K562 (cell line): ENCODE measurements around the gene CLCN1. TPM values are rescaled to one million over a fixed set of nuclear protein-coding genes. Genes with fewer than 3 reads are reported as not detected.

ENCODE experiments used
- ARID1B ChIP-seq: fragments of 450-650 bp; IDR thresholded peaks from 2 replicates; pipeline ENCODE4 v1.6.1; 2016; ENCODE audit warnings: antibody characterized with exemption, mild to moderate bottlenecking, inconsistent platforms
- ATF3 ChIP-seq, 2 experiments: fragments of 450-650 bp in 1 of 2; sonication (generic) in 1 of 2; formaldehyde crosslinking in 1 of 2; IDR thresholded peaks in 1 of 2; conservative IDR thresholded peaks in 1 of 2; 2 replicates each; pipeline versions ENCODE4 v1.6.1 to v1.8.1; 2016 to 2023; ENCODE audit warnings: mild to moderate bottlenecking in 2 of 2, moderate library complexity in 2 of 2, inconsistent platforms in 1 of 2, missing genetic modification reagents in 1 of 2
- CBX2 ChIP-seq: fragments of 200-600 bp; sonication (generic); IDR thresholded peaks from one replicate; pipeline ENCODE4 v1.6.1; 2012; ENCODE audit warnings: mild to moderate bottlenecking, low read length, inconsistent platforms; ENCODE audit not compliant: insufficient read depth, poor library complexity, severe bottlenecking
- FOSL1 ChIP-seq: fragments of 200-800 bp; sonication (Bioruptor generic); conservative IDR thresholded peaks from 2 replicates; pipeline ENCODE4 v1.6.1; 2016; ENCODE audit warnings: missing genetic modification characterization, missing compliant biosample characterization
- GTF2B ChIP-seq: IDR thresholded peaks from 2 replicates; pipeline ENCODE4 v1.6.1; 2011; ENCODE audit not compliant: insufficient read length; ENCODE audit errors: extremely low read depth
- GTF2E2 ChIP-seq: fragments of 200-800 bp; sonication (Bioruptor generic); IDR thresholded peaks from 2 replicates; pipeline ENCODE4 v1.6.1; 2016; ENCODE audit warnings: missing genetic modification characterization, missing compliant biosample characterization
- MAZ ChIP-seq, 2 experiments: fragments of 450-650 bp in 1 of 2; sonication (generic) in 1 of 2; formaldehyde crosslinking; IDR thresholded peaks in 1 of 2; conservative IDR thresholded peaks in 1 of 2; 2 replicates each; pipeline versions ENCODE4 v1.4.0 to v1.5.0; 2020; ENCODE audit warnings: mild to moderate bottlenecking in 1 of 2, missing genetic modification reagents in 1 of 2
- NFXL1 ChIP-seq: fragments of 450-650 bp; formaldehyde crosslinking; IDR thresholded peaks from 2 replicates; pipeline ENCODE4 v1.4.0; 2021; ENCODE audit warnings: mild to moderate bottlenecking
- POLR2AphosphoS2 ChIP-seq: IDR thresholded peaks from 2 replicates; pipeline ENCODE4 v1.6.1; 2012; ENCODE audit warnings: low read length, improper control_type of control experiment
- RAD51 ChIP-seq: fragments of 450-650 bp; IDR thresholded peaks from 2 replicates; pipeline ENCODE4 v1.7.1; 2016; ENCODE audit warnings: low read depth, mild to moderate bottlenecking, borderline replicate concordance
- RB1 ChIP-seq: fragments of 450-650 bp; IDR thresholded peaks from 2 replicates; pipeline ENCODE4 v1.6.1; 2017; ENCODE audit warnings: low read depth, mild to moderate bottlenecking
- RCOR1 ChIP-seq, 2 experiments: IDR thresholded peaks; 2 replicates each; pipeline ENCODE4 v1.6.1; 2012; ENCODE audit warnings: low read depth in 2 of 2, low read length in 2 of 2, borderline replicate concordance in 1 of 2, improper control_type of control experiment in 1 of 2
- RFX1 ChIP-seq: fragments of 450-650 bp; IDR thresholded peaks from 2 replicates; pipeline ENCODE4 v1.6.1; 2016; ENCODE audit warnings: mild to moderate bottlenecking, moderate library complexity
- SMC3 ChIP-seq: conservative IDR thresholded peaks from 2 replicates; pipeline ENCODE4 v1.6.1; 2011; ENCODE audit warnings: low read depth, low read length, improper control_type of control experiment; ENCODE audit not compliant: insufficient read depth
- TRIM28 ChIP-seq: fragments of 450-650 bp; IDR thresholded peaks from 2 replicates; pipeline ENCODE4 v1.6.1; 2017
- ZNF121 ChIP-seq: sonication (generic); formaldehyde crosslinking; conservative IDR thresholded peaks from 2 replicates; pipeline ENCODE4 v1.8.0; 2022; ENCODE audit warnings: missing genetic modification reagents
- ZNF175 ChIP-seq: fragments of 200-800 bp; sonication (Bioruptor generic); IDR thresholded peaks from 2 replicates; pipeline ENCODE4 v1.6.1; 2016; ENCODE audit warnings: low read depth, mild to moderate bottlenecking, missing genetic modification characterization, missing compliant biosample characterization
- polyA plus RNA-seq, 8 experiments: library from polyadenylated mRNA; depleted of rRNA in 4 of 8; stranded (reverse) in 5 of 8; unstranded in 3 of 8; fragments of >200 nt; fragmentation: Nextera tagmentation in 2 of 8; fragmentation: Illumina TruSeq in 1 of 8; extraction: Ambion mirVana in 2 of 8; extraction: Trizol in 1 of 8; gene quantifications; 2 replicates each; pipeline versions ENCODE4 v1.2.1 to v1.2.3, GENCODE V29; 2011 to 2014; ENCODE audit warnings: inconsistent platforms in 1 of 8, missing spikeins in 1 of 8
- total RNA-seq, 7 experiments: library from RNA; depleted of rRNA in 6 of 7; stranded (reverse); fragments of >200 nt in 6 of 7; fragmentation: Illumina TruSeq in 2 of 7; extraction: Trizol in 2 of 7; gene quantifications; 2 replicates each; pipeline versions ENCODE4 v1.2.1 to v1.2.3, GENCODE V29; 2011 to 2021; ENCODE audit warnings: low replicate concordance in 1 of 7
- TF ChIP-seq, protein P1 (sequence below), 2 experiments: fragments of 450-650 bp; IDR thresholded peaks; 2 replicates each; pipeline ENCODE4 v1.6.1; 2016; ENCODE audit warnings: mild to moderate bottlenecking in 2 of 2, borderline replicate concordance in 1 of 2, low read depth in 1 of 2, moderate library complexity in 1 of 2

Gene CLCN1
- total and polyA plus RNA-seq, 9 of the 15 experiments (the other 6 are each of a cell fraction or from before 2014, with no cell fraction given), result 0.01 to 0.11 (median 0.04) TPM; not detected in 4

GRCh38 chr7:143305423-143306070 is 10.4 kb upstream of the CLCN1 start (continued):
- TF ChIP-seq, protein P1, sequence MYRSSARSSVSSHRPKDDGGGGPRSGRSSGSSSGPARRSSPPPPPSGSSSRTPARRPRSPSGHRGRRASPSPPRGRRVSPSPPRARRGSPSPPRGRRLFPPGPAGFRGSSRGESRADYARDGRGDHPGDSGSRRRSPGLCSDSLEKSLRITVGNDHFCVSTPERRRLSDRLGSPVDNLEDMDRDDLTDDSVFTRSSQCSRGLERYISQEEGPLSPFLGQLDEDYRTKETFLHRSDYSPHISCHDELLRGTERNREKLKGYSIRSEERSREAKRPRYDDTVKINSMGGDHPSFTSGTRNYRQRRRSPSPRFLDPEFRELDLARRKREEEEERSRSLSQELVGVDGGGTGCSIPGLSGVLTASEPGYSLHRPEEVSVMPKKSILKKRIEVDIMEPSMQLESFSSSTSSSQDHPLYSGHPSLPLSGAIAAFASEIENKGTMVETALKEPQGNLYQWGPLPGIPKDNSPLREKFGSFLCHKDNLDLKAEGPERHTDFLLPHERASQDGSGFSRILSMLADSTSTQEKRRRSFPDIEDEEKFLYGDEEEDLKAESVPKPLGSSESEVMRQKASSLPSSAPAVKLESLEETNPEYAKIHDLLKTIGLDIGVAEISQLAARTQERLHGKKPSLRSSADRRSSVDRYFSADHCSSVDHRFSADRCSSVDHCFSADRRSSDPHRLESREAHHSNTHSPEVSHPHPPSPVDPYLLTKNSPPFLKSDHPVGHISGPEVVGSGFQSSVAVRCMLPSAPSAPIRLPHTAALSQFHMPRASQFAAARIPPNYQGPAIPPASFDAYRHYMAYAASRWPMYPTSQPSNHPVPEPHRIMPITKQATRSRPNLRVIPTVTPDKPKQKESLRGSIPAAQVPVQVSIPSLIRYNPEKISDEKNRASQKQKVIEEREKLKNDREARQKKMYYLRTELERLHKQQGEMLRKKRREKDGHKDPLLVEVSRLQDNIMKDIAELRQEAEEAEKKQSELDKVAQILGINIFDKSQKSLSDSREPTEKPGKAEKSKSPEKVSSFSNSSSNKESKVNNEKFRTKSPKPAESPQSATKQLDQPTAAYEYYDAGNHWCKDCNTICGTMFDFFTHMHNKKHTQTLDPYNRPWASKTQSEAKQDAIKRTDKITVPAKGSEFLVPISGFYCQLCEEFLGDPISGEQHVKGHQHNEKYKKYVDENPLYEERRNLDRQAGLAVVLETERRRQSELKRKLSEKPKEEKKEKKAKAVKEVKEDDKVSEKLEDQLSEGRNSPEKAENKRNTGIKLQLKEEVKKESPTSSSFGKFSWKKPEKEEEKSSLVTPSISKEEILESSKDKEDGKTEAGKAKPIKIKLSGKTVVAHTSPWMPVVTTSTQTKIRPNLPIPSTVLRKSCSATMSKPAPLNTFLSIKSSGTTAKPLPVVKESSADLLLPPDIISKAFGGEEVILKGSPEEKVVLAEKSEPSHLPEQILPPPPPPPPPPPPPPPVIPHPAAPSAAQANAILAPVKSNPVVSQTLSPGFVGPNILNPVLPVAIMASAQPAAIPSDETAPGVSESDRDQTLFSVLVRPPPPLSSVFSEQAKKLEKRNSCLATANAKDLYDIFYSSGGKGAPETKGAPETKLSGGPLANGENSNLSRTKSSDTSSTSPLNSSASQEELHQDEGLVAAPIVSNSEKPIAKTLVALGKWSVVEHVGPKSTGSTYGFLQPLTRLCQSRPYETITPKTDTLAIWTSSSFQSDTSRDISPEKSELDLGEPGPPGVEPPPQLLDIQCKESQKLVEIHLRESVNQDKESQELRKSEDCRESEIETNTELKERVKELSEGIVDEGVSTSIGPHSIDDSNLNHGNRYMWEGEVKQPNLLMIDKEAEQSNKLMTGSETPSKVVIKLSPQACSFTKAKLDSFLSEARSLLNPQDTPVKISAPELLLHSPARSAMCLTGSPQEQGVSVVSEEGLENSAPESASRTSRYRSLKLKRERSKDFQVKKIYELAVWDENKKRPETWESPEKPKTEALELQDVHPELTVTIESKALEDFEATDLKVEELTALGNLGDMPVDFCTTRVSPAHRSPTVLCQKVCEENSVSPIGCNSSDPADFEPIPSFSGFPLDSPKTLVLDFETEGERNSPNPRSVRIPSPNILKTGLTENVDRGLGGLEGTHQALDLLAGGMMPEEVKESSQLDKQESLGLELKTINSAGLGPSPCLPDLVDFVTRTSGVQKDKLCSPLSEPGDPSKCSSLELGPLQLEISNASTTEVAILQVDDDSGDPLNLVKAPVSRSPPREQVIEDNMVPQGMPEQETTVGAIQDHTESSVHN (IDR thresholded peaks at IDR 0.05; ENCODE audit: borderline replicate concordance in 1 of 2, low read depth in 1 of 2), result no peak
- TF ChIP-seq RB1, result 0 out of 2 replicates have a peak, but pooled peaks have one; percentile 40
- peak in 1 of 2 experiments; percentile 37; a peak in 1 of 4 replicates for TF ChIP-seq RCOR1 (IDR thresholded peaks at IDR 0.05; ENCODE audit: borderline replicate concordance in 1 of 2, low read depth in 2 of 2, low read length in 2 of 2)
- TF ChIP-seq ZNF121 (CRISPR knock-in tag), result peak; percentile 99
- no peak for TF ChIP-seq RFX1
- TF ChIP-seq SMC3, result peak; percentile 86
- no peak for TF ChIP-seq RAD51
- TF ChIP-seq MAZ (CRISPR knock-in tag; conservative IDR thresholded peaks at IDR 0.05 in 1 of 2, IDR thresholded peaks at IDR 0.05 in 1 of 2), result peak in 1 of 2 experiments; percentile 34; a peak in 1 of 4 replicates
- TF ChIP-seq ARID1B, result no peak
- no peak for TF ChIP-seq GTF2B
- no peak for TF ChIP-seq ATF3 (IDR thresholded peaks at IDR 0.05)
- no peak for TF ChIP-seq ATF3 (CRISPR knock-in tag; conservative IDR thresholded peaks at IDR 0.05)
- TF ChIP-seq NFXL1 (CRISPR knock-in tag), result no peak
- TF ChIP-seq CBX2, result no peak
- TF ChIP-seq TRIM28, result no peak
- no peak for TF ChIP-seq GTF2E2 (tag)
- no peak for TF ChIP-seq ZNF175
- no peak for TF ChIP-seq FOSL1
- 0 out of 2 replicates have a peak, but pooled peaks have one; percentile 36 for TF ChIP-seq POLR2AphosphoS2
